ENCODE data around the gene ELOF1. TPM values are rescaled to one million over a fixed set of nuclear protein-coding genes. Genes with fewer than 3 reads are reported as not detected.
A peak's percentile ranks its signal among the peaks of the same experiment; 100 is the strongest.
"Not testable (repeated sequence)": the region's sequence is repeated elsewhere in the genome, so short reads cannot be mapped to it uniquely, and the experiment has no call there.

Gene ELOF1
- 10 to 100 TPM; 47.8 to 57.5 TPM for total RNA-seq

- intact Hi-C loops (cut with DNase I), result no loop called here
- TF ChIP-seq POLR2A (IDR thresholded peaks at IDR 0.05), result peak; percentile 82
- peak; percentile 100 for TF ChIP-seq POLR2AphosphoS5 (IDR thresholded peaks at IDR 0.05)
- peak in 2 of 4 experiments; percentile 2 to 26 for TF ChIP-seq CTCF (IDR thresholded peaks at IDR 0.05)
- Histone ChIP-seq H3K4me3 (peak within 1 kb of the TSS; percentile 58 to 83), H3K27me3 (replicated peaks; ENCODE audit: insufficient read depth) (no peaks in the 10 kb centered on the region), H3K36me3 (peaks cover 0 to under 1% of the 10 kb centered on the region in 2 donors), H3K4me1 (replicated peaks) (peaks cover 11% of the 10 kb centered on the region), H3K27ac (peak within 1 kb of the TSS; percentile 74 to 77), H3K9me3 (no peaks in the 10 kb centered on the region)
- peak; percentile 98 for DNase-seq (ENCODE audit: low spot score)
- WGBS, result 2% methylated on average over 57 of the region's 57 CpGs
Measured at GRCh38 chr19:11558881-11559828, at the start of gene ELOF1. ELOF1 (minus strand) TSS chr19:11559230; CDS start chr19:11554347, 4,883 bp downstream.

GRCh38 chr19:11606484-11606883, 47.5 kb upstream of the ELOF1 start:
- H3K27me3 ChIP-seq (replicated peaks; ENCODE audit: insufficient read depth), result no peaks in the 10 kb centered on the region
- H3K27ac ChIP-seq, result no peak overlapping the region
- no peak for DNase-seq (ENCODE audit: low spot score)
- no peaks in the 10 kb centered on the region for H3K36me3 ChIP-seq
- no peak overlapping the region for H3K4me3 ChIP-seq
- no peak for TF ChIP-seq CTCF (IDR thresholded peaks at IDR 0.05)
- TF ChIP-seq POLR2A (IDR thresholded peaks at IDR 0.05), result no peak
- no peak for TF ChIP-seq POLR2AphosphoS5 (IDR thresholded peaks at IDR 0.05)
- no peaks in the 10 kb centered on the region for H3K9me3 ChIP-seq
- WGBS, result 91% methylated on average over 8 of the region's 8 CpGs
- intact Hi-C loops (cut with DNase I), result no loop called here
- no peaks in the 10 kb centered on the region for H3K4me1 ChIP-seq (replicated peaks)

GRCh38 chr19:11599704-11600103, 40.7 kb upstream of the ELOF1 start:
- DNase-seq (ENCODE audit: low spot score); H3K9me3 ChIP-seq; H3K4me3 ChIP-seq; H3K27ac ChIP-seq; H3K36me3 ChIP-seq; H3K27me3 ChIP-seq (replicated peaks; ENCODE audit: insufficient read depth); H3K4me1 ChIP-seq (replicated peaks); intact Hi-C loops (cut with DNase I): not testable (repeated sequence)
- 94% methylated on average over 8 of the region's 8 CpGs for WGBS

GRCh38 chr19:11598746-11599145, 39.7 kb upstream of the ELOF1 start:
- WGBS, result 96% methylated on average over 2 of the region's 2 CpGs
- intact Hi-C loops (cut with DNase I), result no loop called here
- Histone ChIP-seq H3K4me1 (replicated peaks) (peaks cover 2% of the 10 kb centered on the region), H3K4me3 (no peak overlapping the region), H3K9me3 (no peaks in the 10 kb centered on the region), H3K27me3 (replicated peaks; ENCODE audit: insufficient read depth) (no peaks in the 10 kb centered on the region), H3K27ac (no peak overlapping the region), H3K36me3 (no peaks in the 10 kb centered on the region)
- TF ChIP-seq POLR2AphosphoS5 (IDR thresholded peaks at IDR 0.05), result no peak
- TF ChIP-seq CTCF (IDR thresholded peaks at IDR 0.05), result no peak
- TF ChIP-seq POLR2A (IDR thresholded peaks at IDR 0.05), result no peak
- no peak for DNase-seq (ENCODE audit: low spot score)

- intact Hi-C loops (cut with DNase I), result no loop called here
- 56% methylated on average over 10 of the region's 10 CpGs for WGBS
Measured at GRCh38 chr19:11598103-11598483, 39.1 kb upstream of the ELOF1 start.

More at GRCh38 chr19:11598103-11598483, 39.1 kb upstream of the ELOF1 start:
- Histone ChIP-seq H3K9me3 (no peaks in the 10 kb centered on the region), H3K36me3 (no peaks in the 10 kb centered on the region), H3K27ac (peak overlapping the region; percentile 96 to 97), H3K27me3 (replicated peaks; ENCODE audit: insufficient read depth) (no peaks in the 10 kb centered on the region), H3K4me1 (replicated peaks) (peaks cover 2% of the 10 kb centered on the region), H3K4me3 (peak overlapping the region; percentile 88 to 99)
- DNase-seq (ENCODE audit: low spot score), result no peak
- TF ChIP-seq CTCF (IDR thresholded peaks at IDR 0.05) (no peak), POLR2A (IDR thresholded peaks at IDR 0.05) (no peak), POLR2AphosphoS5 (IDR thresholded peaks at IDR 0.05) (no peak)
